Stimulated activated naive B cell treated with anti-CD40 and anti-IgM and Interleukin-4, amounts not matched to agents 10 μg/mL and 1 μg/mL and 100 μg/mL, for 72 hours (primary cell): ENCODE measurements around the gene CNOT8.

ENCODE experiments used
- ATAC-seq, 2 donors: fragments of 150-1000 bp; cut with Tn5 transposase; replicated peaks; 2 replicates each; pipeline ENCODE4 v1.10.0; 2021; ENCODE audit warnings: moderate library complexity in 1 of 2
- DNase-seq: peaks from one replicate; pipeline ENCODE4 v3.0.0; 2021
- H3K27ac Mint-ChIP-seq: one replicate; pipeline ENCODE4 v1.8.0; 2022; ENCODE audit warnings: mild to moderate bottlenecking, mixed read lengths
- H3K27me3 Mint-ChIP-seq, 2 donors: one replicate each; pipeline ENCODE4 v1.8.0; 2022; ENCODE audit warnings: mixed read lengths in 2 of 2
- H3K36me3 Mint-ChIP-seq, 2 donors: one replicate each; pipeline ENCODE4 v1.8.0; 2022; ENCODE audit warnings: mixed read lengths in 2 of 2, mild to moderate bottlenecking in 1 of 2
- H3K4me1 Mint-ChIP-seq, 2 donors: one replicate each; pipeline ENCODE4 v1.8.0; 2022; ENCODE audit warnings: mixed read lengths in 2 of 2, mild to moderate bottlenecking in 1 of 2
- H3K4me3 Mint-ChIP-seq, 2 donors: one replicate each; pipeline ENCODE4 v1.8.0; 2022; ENCODE audit warnings: mild to moderate bottlenecking in 2 of 2, mixed read lengths in 2 of 2, moderate library complexity in 1 of 2
- H3K9me3 Mint-ChIP-seq, 2 donors: one replicate each; pipeline ENCODE4 v1.8.0; 2022; ENCODE audit warnings: mixed read lengths in 2 of 2, mild to moderate bottlenecking in 1 of 2

Gene CNOT8

GRCh38 chr5:154863291-154864080, 5.1 kb downstream of the CNOT8 start:
- no peak for DNase-seq
- Mint-ChIP-seq H3K36me3 (peaks cover 33 to 41% of the 10 kb centered on the region in 2 donors), H3K27ac (no peak overlapping the region), H3K4me1 (peaks cover 26 to 50% of the 10 kb centered on the region in 2 donors), H3K27me3 (no peaks in the 10 kb centered on the region), H3K4me3 (no peak overlapping the region), H3K9me3 (no peaks in the 10 kb centered on the region)
- no peak for ATAC-seq

- H3K36me3 Mint-ChIP-seq = peaks cover 37 to 42% of the 10 kb centered on the region in 2 donors
- peaks cover 22 to 41% of the 10 kb centered on the region in 2 donors for H3K4me1 Mint-ChIP-seq
- no peak for ATAC-seq
- no peak for DNase-seq
- no peak overlapping the region for H3K4me3 Mint-ChIP-seq
- H3K27me3 Mint-ChIP-seq = no peaks in the 10 kb centered on the region
- H3K27ac Mint-ChIP-seq = peak overlapping the region; percentile 14
- no peaks in the 10 kb centered on the region for H3K9me3 Mint-ChIP-seq
These were observed 7.2 kb downstream of the CNOT8 start for GRCh38 chr5:154865466-154866184.

GRCh38 chr5:154866841-154867240, 8.4 kb downstream of the CNOT8 start:
- H3K27ac Mint-ChIP-seq = no peak overlapping the region
- DNase-seq (no peak), ATAC-seq (no peak)
- H3K36me3 Mint-ChIP-seq = peaks cover 40 to 47% of the 10 kb centered on the region in 2 donors
- H3K4me1 Mint-ChIP-seq = peaks cover 15 to 29% of the 10 kb centered on the region in 2 donors
- H3K9me3 Mint-ChIP-seq = no peaks in the 10 kb centered on the region
- no peak overlapping the region for H3K4me3 Mint-ChIP-seq
- H3K27me3 Mint-ChIP-seq = no peaks in the 10 kb centered on the region

GRCh38 chr5:154868702-154869101, 10.3 kb downstream of the CNOT8 start:
- no peak overlapping the region for H3K4me3 Mint-ChIP-seq
- H3K36me3 Mint-ChIP-seq = peaks cover 34 to 47% of the 10 kb centered on the region in 2 donors
- H3K27ac Mint-ChIP-seq = no peak overlapping the region
- DNase-seq (no peak), ATAC-seq (no peak)
- no peaks in the 10 kb centered on the region for H3K9me3 Mint-ChIP-seq
- H3K27me3 Mint-ChIP-seq = no peaks in the 10 kb centered on the region
- H3K4me1 Mint-ChIP-seq = peaks cover 4 to 12% of the 10 kb centered on the region in 2 donors

GRCh38 chr5:154871734-154872133, 13.3 kb downstream of the CNOT8 start:
- no peak for ATAC-seq
- H3K36me3 Mint-ChIP-seq = peaks cover 45 to 53% of the 10 kb centered on the region in 2 donors
- peaks cover 4% of the 10 kb centered on the region in 2 donors for H3K4me1 Mint-ChIP-seq
- H3K27me3 Mint-ChIP-seq = no peaks in the 10 kb centered on the region
- no peak overlapping the region for H3K27ac Mint-ChIP-seq
- no peak overlapping the region for H3K4me3 Mint-ChIP-seq
- no peaks in the 10 kb centered on the region for H3K9me3 Mint-ChIP-seq
- DNase-seq = no peak

GRCh38 chr5:154873791-154874331, 15.4 kb downstream of the CNOT8 start:
- Mint-ChIP-seq H3K27me3 (no peaks in the 10 kb centered on the region), H3K4me3 (peak overlapping the region in 1 of 2 donors; percentile 17), H3K9me3 (peaks cover 3 to 7% of the 10 kb centered on the region in 2 donors), H3K4me1 (no peaks in the 10 kb centered on the region), H3K36me3 (peaks cover 52 to 61% of the 10 kb centered on the region in 2 donors), H3K27ac (peak overlapping the region; percentile 39)
- no peak for ATAC-seq
- DNase-seq = no peak

GRCh38 chr5:154878642-154879335, 20.4 kb downstream of the CNOT8 start:
- H3K27ac Mint-ChIP-seq = no peak overlapping the region
- H3K27me3 Mint-ChIP-seq = no peaks in the 10 kb centered on the region
- ATAC-seq = no peak

GRCh38 chr5:154881986-154882385, 23.6 kb downstream of the CNOT8 start:
- ATAC-seq = no peak

More at GRCh38 chr5:154878642-154879335, 20.4 kb downstream of the CNOT8 start:
- Mint-ChIP-seq H3K36me3 (peaks cover 74 to 88% of the 10 kb centered on the region in 2 donors), H3K9me3 (peaks cover 16 to 22% of the 10 kb centered on the region in 2 donors), H3K4me3 (no peak overlapping the region), H3K4me1 (no peaks in the 10 kb centered on the region)
- no peak for DNase-seq

GRCh38 chr5:154884424-154884823, 26.0 kb downstream of the CNOT8 start:
- Mint-ChIP-seq H3K27me3 (no peaks in the 10 kb centered on the region), H3K4me3 (no peak overlapping the region), H3K27ac (no peak overlapping the region), H3K9me3 (peaks cover 25 to 28% of the 10 kb centered on the region in 2 donors), H3K4me1 (no peaks in the 10 kb centered on the region), H3K36me3 (peaks cover 85 to 98% of the 10 kb centered on the region in 2 donors)
- ATAC-seq (no peak), DNase-seq (no peak)

More at GRCh38 chr5:154881986-154882385, 23.6 kb downstream of the CNOT8 start:
- Mint-ChIP-seq H3K4me3 (no peak overlapping the region), H3K9me3 (peaks cover 28 to 35% of the 10 kb centered on the region in 2 donors), H3K27ac (no peak overlapping the region), H3K27me3 (no peaks in the 10 kb centered on the region), H3K4me1 (no peaks in the 10 kb centered on the region), H3K36me3 (peaks cover 79 to 96% of the 10 kb centered on the region in 2 donors)
- DNase-seq = no peak

- no peak overlapping the region for H3K4me3 Mint-ChIP-seq
- ATAC-seq = no peak
- peaks cover 23 to 25% of the 10 kb centered on the region in 2 donors for H3K9me3 Mint-ChIP-seq
- H3K27ac Mint-ChIP-seq = no peak overlapping the region
- no peaks in the 10 kb centered on the region for H3K4me1 Mint-ChIP-seq
- H3K36me3 Mint-ChIP-seq = peaks cover 81 to 95% of the 10 kb centered on the region in 2 donors
- no peak for DNase-seq
- no peaks in the 10 kb centered on the region for H3K27me3 Mint-ChIP-seq
These were observed 27.0 kb downstream of the CNOT8 start for GRCh38 chr5:154885439-154885838.

- DNase-seq (no peak), ATAC-seq (no peak)
- Mint-ChIP-seq H3K4me3 (no peak overlapping the region), H3K27ac (no peak overlapping the region), H3K36me3 (peaks cover 66 to 69% of the 10 kb centered on the region in 2 donors), H3K27me3 (no peaks in the 10 kb centered on the region), H3K4me1 (no peaks in the 10 kb centered on the region), H3K9me3 (peaks cover 3% of the 10 kb centered on the region in 2 donors)
These were observed 33.9 kb downstream of the CNOT8 start for GRCh38 chr5:154892369-154892771.

- ATAC-seq = no peak
- Mint-ChIP-seq H3K4me3 (no peak overlapping the region), H3K4me1 (no peaks in the 10 kb centered on the region), H3K27me3 (no peaks in the 10 kb centered on the region), H3K27ac (no peak overlapping the region), H3K36me3 (peaks cover 62 to 66% of the 10 kb centered on the region in 2 donors), H3K9me3 (no peaks in the 10 kb centered on the region)
- DNase-seq = no peak
These were observed 35.0 kb downstream of the CNOT8 start for GRCh38 chr5:154893381-154893780.

GRCh38 chr5:154895606-154896561, 37.5 kb downstream of the CNOT8 start:
- no peaks in the 10 kb centered on the region for H3K9me3 Mint-ChIP-seq
- H3K4me3 Mint-ChIP-seq = no peak overlapping the region
- DNase-seq (no peak), ATAC-seq (no peak)
- H3K4me1 Mint-ChIP-seq = no peaks in the 10 kb centered on the region
- peaks cover 51 to 66% of the 10 kb centered on the region in 2 donors for H3K36me3 Mint-ChIP-seq
- no peaks in the 10 kb centered on the region for H3K27me3 Mint-ChIP-seq
- H3K27ac Mint-ChIP-seq = no peak overlapping the region
